Endothelial cell of umbilical vein (primary cell): ENCODE measurements around the gene HBEGF.

Experiments used
- EZH2 ChIP-seq: IDR thresholded peaks from 2 replicates; pipeline ENCODE4 v1.6.1; 2012; ENCODE audit warnings: borderline replicate concordance, low read depth, mild to moderate bottlenecking, moderate library complexity, low read length, inconsistent platforms; ENCODE audit not compliant: severe bottlenecking
- JUN ChIP-seq: IDR thresholded peaks from 2 replicates; pipeline ENCODE4 v1.6.1; 2011; ENCODE audit warnings: borderline replicate concordance, low read depth; ENCODE audit not compliant: insufficient read length, insufficient read depth
- MYC ChIP-seq: IDR thresholded peaks from one replicate; pipeline ENCODE4 v1.6.1; 2011; ENCODE audit warnings: mild to moderate bottlenecking, low read depth, low read length
- POLR2A ChIP-seq: IDR thresholded peaks from 2 replicates; pipeline ENCODE4 v1.6.1; 2012; ENCODE audit warnings: low read depth, mild to moderate bottlenecking, control low read depth, low read length
- POLR2AphosphoS5 ChIP-seq: IDR thresholded peaks from 2 replicates; pipeline ENCODE4 v1.6.1; 2012; ENCODE audit warnings: low read depth, mild to moderate bottlenecking, control low read depth, low read length, moderate library complexity; ENCODE audit not compliant: insufficient read depth
- TF ChIP-seq, protein P1 (sequence below), 2 donors: IDR thresholded peaks; 1 replicate in 1 of 2; 2 replicates in 1 of 2; pipeline ENCODE4 v1.5.1; 2011; ENCODE audit warnings: low read length in 2 of 2, mild to moderate bottlenecking in 2 of 2, moderate library complexity in 2 of 2, control low read depth in 1 of 2, inconsistent platforms in 1 of 2, low read depth in 1 of 2; ENCODE audit not compliant: insufficient read depth in 1 of 2; ENCODE audit errors: extremely low read depth in 1 of 2

DNA sequence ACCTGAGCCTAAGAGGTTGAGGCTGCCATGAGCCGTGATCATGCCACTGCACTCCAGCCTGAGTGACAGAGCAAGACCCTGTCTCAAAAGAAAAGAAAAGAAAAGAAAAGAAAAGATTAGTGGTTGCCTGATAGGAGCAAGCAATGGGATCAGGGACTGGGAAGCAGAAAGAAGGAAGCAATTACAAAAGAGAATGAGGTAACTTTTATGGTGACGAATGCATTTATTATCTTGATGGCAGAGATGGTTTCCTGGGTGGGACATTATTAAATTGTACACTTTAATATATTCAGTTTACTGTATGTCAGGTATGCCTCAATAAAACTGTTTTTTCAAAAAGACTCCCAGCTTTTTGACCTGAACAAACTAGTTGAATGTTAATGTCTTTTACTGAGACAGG lies 36.0 kb downstream of the HBEGF start:
- TF ChIP-seq, protein P1, sequence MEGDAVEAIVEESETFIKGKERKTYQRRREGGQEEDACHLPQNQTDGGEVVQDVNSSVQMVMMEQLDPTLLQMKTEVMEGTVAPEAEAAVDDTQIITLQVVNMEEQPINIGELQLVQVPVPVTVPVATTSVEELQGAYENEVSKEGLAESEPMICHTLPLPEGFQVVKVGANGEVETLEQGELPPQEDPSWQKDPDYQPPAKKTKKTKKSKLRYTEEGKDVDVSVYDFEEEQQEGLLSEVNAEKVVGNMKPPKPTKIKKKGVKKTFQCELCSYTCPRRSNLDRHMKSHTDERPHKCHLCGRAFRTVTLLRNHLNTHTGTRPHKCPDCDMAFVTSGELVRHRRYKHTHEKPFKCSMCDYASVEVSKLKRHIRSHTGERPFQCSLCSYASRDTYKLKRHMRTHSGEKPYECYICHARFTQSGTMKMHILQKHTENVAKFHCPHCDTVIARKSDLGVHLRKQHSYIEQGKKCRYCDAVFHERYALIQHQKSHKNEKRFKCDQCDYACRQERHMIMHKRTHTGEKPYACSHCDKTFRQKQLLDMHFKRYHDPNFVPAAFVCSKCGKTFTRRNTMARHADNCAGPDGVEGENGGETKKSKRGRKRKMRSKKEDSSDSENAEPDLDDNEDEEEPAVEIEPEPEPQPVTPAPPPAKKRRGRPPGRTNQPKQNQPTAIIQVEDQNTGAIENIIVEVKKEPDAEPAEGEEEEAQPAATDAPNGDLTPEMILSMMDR (IDR thresholded peaks at IDR 0.05; ENCODE audit: extremely low read depth in 1 of 2, insufficient read depth in 1 of 2, low read depth in 1 of 2, low read length in 2 of 2) = no peak
- TF ChIP-seq EZH2 (no peak), MYC (no peak), POLR2AphosphoS5 (no peak), JUN (no peak), POLR2A (no peak)
